Upper lobe of right lung (tissue), 1 donor: ENCODE data around the gene CERS6. TPM values are rescaled to one million over a fixed set of nuclear protein-coding genes. Genes with fewer than 3 reads are reported as not detected.

Source experiments
- ATAC-seq: fragments of 200-7000 bp; cut with Tn5 transposase; one replicate; pipeline ENCODE4 v1.9.1; 2020; ENCODE audit warnings: mild to moderate bottlenecking, moderate library complexity
- DNase-seq: peaks from one replicate; pipeline ENCODE4 v3.0.0-alpha.2; 2020
- H3K27ac ChIP-seq: fragments of 200-600 bp; one replicate; pipeline ENCODE4 v1.8.0; 2022
- H3K27me3 ChIP-seq: fragments of 200-600 bp; one replicate; pipeline ENCODE4 v1.8.0; 2022; ENCODE audit warnings: mild to moderate bottlenecking
- H3K36me3 ChIP-seq: fragments of 200-600 bp; one replicate; pipeline ENCODE4 v1.8.0; 2022
- H3K4me1 ChIP-seq: fragments of 200-600 bp; one replicate; pipeline ENCODE4 v1.8.0; 2022
- H3K4me3 ChIP-seq: fragments of 200-600 bp; one replicate; pipeline ENCODE4 v1.8.0; 2022; ENCODE audit warnings: mild to moderate bottlenecking
- H3K9me3 ChIP-seq: fragments of 200-600 bp; one replicate; pipeline ENCODE4 v1.8.0; 2022
- CTCF ChIP-seq: fragments of 200-600 bp; IDR thresholded peaks from one replicate; pipeline ENCODE4 v1.8.0; 2022; ENCODE audit warnings: antibody characterized with exemption
- intact Hi-C: fragments of 100-400 bp; cut with DNase I; formaldehyde crosslinking; loops from one replicate; pipeline ENCODE4 v1.11.0; 2022
- total RNA-seq: library from RNA; stranded (reverse); fragmentation: NEBNext Ultra II Directional; extraction: Animal tissue kit (Norgen Biotek cat#: 25700); gene quantifications from one replicate; pipeline ENCODE4 v1.2.1, GENCODE V29; 2021
- donor health status: DM: no; HTN: yes; CAD: no; lungs with severe emphysema.

Gene CERS6
- total RNA-seq, 1 donor from 2014 or later: 17.8 TPM

- Histone ChIP-seq H3K36me3 (no peaks in the 10 kb centered on the region), H3K27me3 (no peaks in the 10 kb centered on the region), H3K4me3 (no peak overlapping the region), H3K27ac (no peak overlapping the region), H3K9me3 (no peaks in the 10 kb centered on the region), H3K4me1 (no peaks in the 10 kb centered on the region)
- intact Hi-C loops: no loop called here
- ATAC-seq (no peak), DNase-seq (no peak)
- no peak for TF ChIP-seq CTCF
Observed at GRCh38 chr2:168775837-168776236, 319.8 kb downstream of the CERS6 start.

GRCh38 chr2:168780669-168781071 is 324.6 kb downstream of the CERS6 start:
- intact Hi-C loops: no loop called here
- H3K4me3 ChIP-seq: no peak overlapping the region

GRCh38 chr2:168781191-168781817 is 325.2 kb downstream of the CERS6 start:
- no peaks in the 10 kb centered on the region for H3K9me3 ChIP-seq
- intact Hi-C loops: no loop called here
- ATAC-seq (no peak), DNase-seq (no peak)
- no peak overlapping the region for H3K4me3 ChIP-seq
- no peak overlapping the region for H3K27ac ChIP-seq
- no peaks in the 10 kb centered on the region for H3K27me3 ChIP-seq
- TF ChIP-seq CTCF: no peak
- no peaks in the 10 kb centered on the region for H3K36me3 ChIP-seq
- H3K4me1 ChIP-seq: no peaks in the 10 kb centered on the region

More at GRCh38 chr2:168780669-168781071, 324.6 kb downstream of the CERS6 start:
- no peaks in the 10 kb centered on the region for H3K9me3 ChIP-seq
- peak; percentile 22 for ATAC-seq
- no peaks in the 10 kb centered on the region for H3K4me1 ChIP-seq
- H3K27ac ChIP-seq: no peak overlapping the region
- H3K27me3 ChIP-seq: no peaks in the 10 kb centered on the region
- H3K36me3 ChIP-seq: no peaks in the 10 kb centered on the region
- TF ChIP-seq CTCF: no peak
- no peak for DNase-seq

- DNase-seq (no peak), ATAC-seq (no peak)
- intact Hi-C loops: no loop called here
- Histone ChIP-seq H3K36me3 (no peaks in the 10 kb centered on the region), H3K4me1 (no peaks in the 10 kb centered on the region), H3K4me3 (no peak overlapping the region), H3K9me3 (no peaks in the 10 kb centered on the region), H3K27me3 (no peaks in the 10 kb centered on the region), H3K27ac (no peak overlapping the region)
- TF ChIP-seq CTCF: no peak
Observed at GRCh38 chr2:168782271-168782670, 326.2 kb downstream of the CERS6 start.

- intact Hi-C loops: no loop called here
- H3K4me3 ChIP-seq: no peak overlapping the region
- H3K36me3 ChIP-seq: no peaks in the 10 kb centered on the region
- H3K9me3 ChIP-seq: no peaks in the 10 kb centered on the region
- H3K27me3 ChIP-seq: no peaks in the 10 kb centered on the region
- ATAC-seq (no peak), DNase-seq (no peak)
- TF ChIP-seq CTCF: no peak
- H3K27ac ChIP-seq: no peak overlapping the region
- no peaks in the 10 kb centered on the region for H3K4me1 ChIP-seq
Observed at GRCh38 chr2:168784993-168785392, 328.9 kb downstream of the CERS6 start.
